ENCODE measurements around the gene LRFN2.

Gene LRFN2

GRCh38 chr6:40371095-40371494 lies 216.1 kb downstream of the LRFN2 start:
- no CpG with 5 or more reads among the region's 1 CpG for WGBS, 2 donors (ENCODE audit: extremely low coverage in 2 of 2, insufficient read length in 2 of 2, insufficient replicate concordance in 1 of 2)
- H3K9me3 ChIP-seq (replicated peaks in 1 of 2; ENCODE audit: control insufficient read depth in 2 of 2, insufficient read depth in 1 of 2, low read depth in 1 of 2, low read length in 2 of 2): no peaks in the 10 kb centered on the region
- no peak overlapping the region for H2BK15ac ChIP-seq (ENCODE audit: low read length)
- no peak overlapping the region for H2AFZ ChIP-seq (ENCODE audit: low read length)
- H3K18ac ChIP-seq (ENCODE audit: low read length): no peak overlapping the region
- H2BK120ac ChIP-seq (ENCODE audit: low read depth, low read length): no peak overlapping the region
- H4K91ac ChIP-seq (ENCODE audit: low read depth, low read length, poor library complexity): no peak overlapping the region
- H3K4me2 ChIP-seq (ENCODE audit: insufficient read depth, low read length, poor library complexity, severe bottlenecking): no peak overlapping the region
- H3K14ac ChIP-seq (ENCODE audit: low read length): no peak overlapping the region
- no peaks in the 10 kb centered on the region for H3K79me1 ChIP-seq (ENCODE audit: low read depth, low read length)
- H3K4ac ChIP-seq (ENCODE audit: low read length): no peak overlapping the region
- H3K4me1 ChIP-seq (ENCODE audit: control insufficient read depth in 2 of 2, insufficient read depth in 1 of 2, low read depth in 1 of 2, low read length in 2 of 2): no peaks in the 10 kb centered on the region
- H3K23ac ChIP-seq (ENCODE audit: low read depth, low read length, poor library complexity): no peak overlapping the region
- H3K27me3 ChIP-seq (ENCODE audit: control insufficient read depth in 3 of 3, insufficient read depth in 3 of 3, low read depth in 1 of 3, low read length in 3 of 3): no peaks in the 10 kb centered on the region
- no peak overlapping the region for H3K9ac ChIP-seq (ENCODE audit: low read depth, low read length, poor library complexity)
- no peak overlapping the region for H3K27ac ChIP-seq (replicated peaks; ENCODE audit: low read length)
- H2AK5ac ChIP-seq (ENCODE audit: low read depth, low read length): no peak overlapping the region
- H3K36me3 ChIP-seq (replicated peaks in 1 of 2; ENCODE audit: control insufficient read depth in 2 of 2, insufficient read depth in 2 of 2, low read length in 2 of 2): no peaks in the 10 kb centered on the region
- no peak overlapping the region for H2BK5ac ChIP-seq (ENCODE audit: low read length)
- H3K4me3 ChIP-seq (ENCODE audit: low read length in 2 of 2): no peak overlapping the region
- H2BK12ac ChIP-seq (ENCODE audit: low read length): no peak overlapping the region
- no peak overlapping the region for H4K8ac ChIP-seq (ENCODE audit: low read depth, low read length)
- no peak for DNase-seq (ENCODE audit: low spot score)

- no CpG with 5 or more reads among the region's 1 CpG for WGBS, 2 donors (ENCODE audit: extremely low coverage in 2 of 2, insufficient read length in 2 of 2, insufficient replicate concordance in 1 of 2)
- H3K9ac ChIP-seq (ENCODE audit: low read depth, low read length, poor library complexity): no peak overlapping the region
- no peak overlapping the region for H4K91ac ChIP-seq (ENCODE audit: low read depth, low read length, poor library complexity)
- H3K4me3 ChIP-seq (ENCODE audit: low read length in 2 of 2): no peak overlapping the region
- no peak for DNase-seq (ENCODE audit: low spot score)
- H3K14ac ChIP-seq (ENCODE audit: low read length): no peak overlapping the region
- H2BK5ac ChIP-seq (ENCODE audit: low read length): no peak overlapping the region
- no peak overlapping the region for H3K4ac ChIP-seq (ENCODE audit: low read length)
- H3K27me3 ChIP-seq (ENCODE audit: control insufficient read depth in 3 of 3, insufficient read depth in 3 of 3, low read depth in 1 of 3, low read length in 3 of 3): no peaks in the 10 kb centered on the region
- no peak overlapping the region for H2BK12ac ChIP-seq (ENCODE audit: low read length)
- no peak overlapping the region for H3K18ac ChIP-seq (ENCODE audit: low read length)
- H2BK15ac ChIP-seq (ENCODE audit: low read length): no peak overlapping the region
- no peaks in the 10 kb centered on the region for H3K9me3 ChIP-seq (replicated peaks in 1 of 2; ENCODE audit: control insufficient read depth in 2 of 2, insufficient read depth in 1 of 2, low read depth in 1 of 2, low read length in 2 of 2)
- H3K27ac ChIP-seq (replicated peaks; ENCODE audit: low read length): no peak overlapping the region
- no peak overlapping the region for H4K8ac ChIP-seq (ENCODE audit: low read depth, low read length)
- no peaks in the 10 kb centered on the region for H3K36me3 ChIP-seq (replicated peaks in 1 of 2; ENCODE audit: control insufficient read depth in 2 of 2, insufficient read depth in 2 of 2, low read length in 2 of 2)
- no peak overlapping the region for H3K23ac ChIP-seq (ENCODE audit: low read depth, low read length, poor library complexity)
- no peak overlapping the region for H2AK5ac ChIP-seq (ENCODE audit: low read depth, low read length)
- H2AFZ ChIP-seq (ENCODE audit: low read length): no peak overlapping the region
- H3K4me2 ChIP-seq (ENCODE audit: insufficient read depth, low read length, poor library complexity, severe bottlenecking): no peak overlapping the region
- no peak overlapping the region for H2BK120ac ChIP-seq (ENCODE audit: low read depth, low read length)
- no peaks in the 10 kb centered on the region for H3K79me1 ChIP-seq (ENCODE audit: low read depth, low read length)
- no peaks in the 10 kb centered on the region for H3K4me1 ChIP-seq (ENCODE audit: control insufficient read depth in 2 of 2, insufficient read depth in 1 of 2, low read depth in 1 of 2, low read length in 2 of 2)
Measured at GRCh38 chr6:40369891-40370290, 217.3 kb downstream of the LRFN2 start.

- no CpG with 5 or more reads among the region's 2 CpGs for WGBS, 2 donors (ENCODE audit: extremely low coverage in 2 of 2, insufficient read length in 2 of 2, insufficient replicate concordance in 1 of 2)
- Histone ChIP-seq H3K4me1 (ENCODE audit: control insufficient read depth in 2 of 2, insufficient read depth in 1 of 2, low read depth in 1 of 2, low read length in 2 of 2) (no peaks in the 10 kb centered on the region), H3K9ac (ENCODE audit: low read depth, low read length, poor library complexity) (no peak overlapping the region), H2BK120ac (ENCODE audit: low read depth, low read length) (no peak overlapping the region), H3K18ac (ENCODE audit: low read length) (no peak overlapping the region), H3K36me3 (replicated peaks in 1 of 2; ENCODE audit: control insufficient read depth in 2 of 2, insufficient read depth in 2 of 2, low read length in 2 of 2) (no peaks in the 10 kb centered on the region), H2BK5ac (ENCODE audit: low read length) (no peak overlapping the region), H2AFZ (ENCODE audit: low read length) (no peak overlapping the region), H3K4ac (ENCODE audit: low read length) (no peak overlapping the region), H4K91ac (ENCODE audit: low read depth, low read length, poor library complexity) (no peak overlapping the region), H3K27me3 (ENCODE audit: control insufficient read depth in 3 of 3, insufficient read depth in 3 of 3, low read depth in 1 of 3, low read length in 3 of 3) (no peaks in the 10 kb centered on the region), H3K27ac (replicated peaks; ENCODE audit: low read length) (no peak overlapping the region), H4K8ac (ENCODE audit: low read depth, low read length) (no peak overlapping the region), H3K23ac (ENCODE audit: low read depth, low read length, poor library complexity) (no peak overlapping the region), H3K4me3 (ENCODE audit: low read length in 2 of 2) (no peak overlapping the region), H3K14ac (ENCODE audit: low read length) (no peak overlapping the region), H2AK5ac (ENCODE audit: low read depth, low read length) (no peak overlapping the region), H2BK12ac (ENCODE audit: low read length) (no peak overlapping the region), H2BK15ac (ENCODE audit: low read length) (no peak overlapping the region), H3K79me1 (ENCODE audit: low read depth, low read length) (no peaks in the 10 kb centered on the region), H3K4me2 (ENCODE audit: insufficient read depth, low read length, poor library complexity, severe bottlenecking) (no peak overlapping the region), H3K9me3 (replicated peaks in 1 of 2; ENCODE audit: control insufficient read depth in 2 of 2, insufficient read depth in 1 of 2, low read depth in 1 of 2, low read length in 2 of 2) (no peaks in the 10 kb centered on the region)
- no peak for DNase-seq (ENCODE audit: low spot score)
Measured at GRCh38 chr6:40369042-40369441, 218.1 kb downstream of the LRFN2 start.

- no peak overlapping the region for H2BK5ac ChIP-seq (ENCODE audit: low read length)
- no peak overlapping the region for H2BK15ac ChIP-seq (ENCODE audit: low read length)
- no peak overlapping the region for H3K9ac ChIP-seq (ENCODE audit: low read depth, low read length, poor library complexity)
- H2AFZ ChIP-seq (ENCODE audit: low read length): no peak overlapping the region
- H3K14ac ChIP-seq (ENCODE audit: low read length): no peak overlapping the region
- no peak overlapping the region for H3K4me3 ChIP-seq (ENCODE audit: low read length in 2 of 2)
- H3K4ac ChIP-seq (ENCODE audit: low read length): no peak overlapping the region
- no peaks in the 10 kb centered on the region for H3K9me3 ChIP-seq (replicated peaks in 1 of 2; ENCODE audit: control insufficient read depth in 2 of 2, insufficient read depth in 1 of 2, low read depth in 1 of 2, low read length in 2 of 2)
- no peak overlapping the region for H2AK5ac ChIP-seq (ENCODE audit: low read depth, low read length)
- no peaks in the 10 kb centered on the region for H3K36me3 ChIP-seq (replicated peaks in 1 of 2; ENCODE audit: control insufficient read depth in 2 of 2, insufficient read depth in 2 of 2, low read length in 2 of 2)
- no CpG with 5 or more reads among the region's 4 CpGs for WGBS, 2 donors (ENCODE audit: extremely low coverage in 2 of 2, insufficient read length in 2 of 2, insufficient replicate concordance in 1 of 2)
- no peak overlapping the region for H3K23ac ChIP-seq (ENCODE audit: low read depth, low read length, poor library complexity)
- H2BK120ac ChIP-seq (ENCODE audit: low read depth, low read length): no peak overlapping the region
- DNase-seq (ENCODE audit: low spot score): no peak
- H3K4me2 ChIP-seq (ENCODE audit: insufficient read depth, low read length, poor library complexity, severe bottlenecking): no peak overlapping the region
- no peaks in the 10 kb centered on the region for H3K79me1 ChIP-seq (ENCODE audit: low read depth, low read length)
- H4K8ac ChIP-seq (ENCODE audit: low read depth, low read length): no peak overlapping the region
- H3K4me1 ChIP-seq (ENCODE audit: control insufficient read depth in 2 of 2, insufficient read depth in 1 of 2, low read depth in 1 of 2, low read length in 2 of 2): peaks cover 0 to 2% of the 10 kb centered on the region in 2 donors
- H4K91ac ChIP-seq (ENCODE audit: low read depth, low read length, poor library complexity): no peak overlapping the region
- no peak overlapping the region for H2BK12ac ChIP-seq (ENCODE audit: low read length)
- no peak overlapping the region for H3K27ac ChIP-seq (replicated peaks; ENCODE audit: low read length)
- H3K18ac ChIP-seq (ENCODE audit: low read length): no peak overlapping the region
- H3K27me3 ChIP-seq (ENCODE audit: control insufficient read depth in 3 of 3, insufficient read depth in 3 of 3, low read depth in 1 of 3, low read length in 3 of 3): no peaks in the 10 kb centered on the region
Measured at GRCh38 chr6:40362859-40363258, 224.3 kb downstream of the LRFN2 start.
